GM18951 (cell line): ENCODE data around the gene MPG.
"Not testable (repeated sequence)": the region's sequence is repeated elsewhere in the genome, so short reads cannot be mapped to it uniquely, and the experiment has no call there.

Source experiments
- POLR2A ChIP-seq: IDR thresholded peaks from 4 replicates; pipeline ENCODE4 v1.6.1; 2011; ENCODE audit warnings: mild to moderate bottlenecking; ENCODE audit not compliant: insufficient read length, insufficient read depth; ENCODE audit errors: extremely low read depth
- in situ Hi-C: fragments of 300-500 bp; cut with MboI; formaldehyde crosslinking; loops from one replicate; pipeline ENCODE4 v1.12.0; 2022; ENCODE audit warnings: low sequenced_read_pairs, mixed read lengths, inconsistent platforms; ENCODE audit not compliant: unreplicated experiment

The MPG gene

GRCh38 chr16:106623-107324 is 28.7 kb downstream of the MPG start:
- in situ Hi-C loops = no loop called here
- TF ChIP-seq POLR2A = no peak

- no peak for TF ChIP-seq POLR2A
- in situ Hi-C loops = no loop called here
Observed at GRCh38 chr16:112153-112840, 34.3 kb downstream of the MPG start.

- in situ Hi-C loops = no loop called here
- TF ChIP-seq POLR2A = no peak
Observed at GRCh38 chr16:114327-114726, 36.3 kb downstream of the MPG start.

GRCh38 chr16:116015-116414 is 38.0 kb downstream of the MPG start:
- TF ChIP-seq POLR2A = no peak
- in situ Hi-C loops = no loop called here

- no peak for TF ChIP-seq POLR2A
- in situ Hi-C loops = no loop called here
Observed at GRCh38 chr16:117379-118365, 39.6 kb downstream of the MPG start.

GRCh38 chr16:118857-119256 is 40.8 kb downstream of the MPG start:
- in situ Hi-C loops = no loop called here
- TF ChIP-seq POLR2A = no peak

- in situ Hi-C loops = no loop called here
- no peak for TF ChIP-seq POLR2A
Observed at GRCh38 chr16:119295-119694, 41.3 kb downstream of the MPG start.

- TF ChIP-seq POLR2A = no peak
- in situ Hi-C loops = no loop called here
Observed at GRCh38 chr16:119835-120491, 41.9 kb downstream of the MPG start.

GRCh38 chr16:120756-121155 is 42.7 kb downstream of the MPG start:
- in situ Hi-C loops = no loop called here
- TF ChIP-seq POLR2A = no peak

- TF ChIP-seq POLR2A = no peak
- in situ Hi-C loops = no loop called here
Observed at GRCh38 chr16:122361-122760, 44.3 kb downstream of the MPG start.

GRCh38 chr16:123558-124350 is 45.7 kb downstream of the MPG start:
- in situ Hi-C loops = not testable (repeated sequence)

- in situ Hi-C loops = no loop called here
Observed at GRCh38 chr16:125011-125410, 47.0 kb downstream of the MPG start.

More at GRCh38 chr16:125011-125410, 47.0 kb downstream of the MPG start:
- no peak for TF ChIP-seq POLR2A
